Measurements from ENCODE around the gene TRIM68.

Gene TRIM68

GRCh38 chr11:4606231-4607015 is 1.6 kb downstream of the TRIM68 start:
- DNase-seq (ENCODE audit: low read depth): no peak

GRCh38 chr11:4605057-4605456 is 3.0 kb downstream of the TRIM68 start:
- no peak for DNase-seq (ENCODE audit: low read depth)

- no peak for DNase-seq (ENCODE audit: low read depth)
Observed at GRCh38 chr11:4593739-4594138, 14.3 kb downstream of the TRIM68 start, which contains the start of gene OR52I1. OR52I1 (plus strand) TSS chr11:4594039; CDS start chr11:4594039, 0 bp downstream.

GRCh38 chr11:4589017-4589416 is 19.0 kb downstream of the TRIM68 start:
- no peak for DNase-seq (ENCODE audit: low read depth)

- DNase-seq (ENCODE audit: low read depth): no peak
Observed at GRCh38 chr11:4581443-4581842, 26.6 kb downstream of the TRIM68 start, which contains the start of gene OR52I2. OR52I2 (plus strand) TSS chr11:4581743.

GRCh38 chr11:4580124-4580523 is 27.9 kb downstream of the TRIM68 start:
- DNase-seq (ENCODE audit: low read depth): no peak

- DNase-seq (ENCODE audit: low read depth): no peak
Observed at GRCh38 chr11:4578624-4579023, 29.4 kb downstream of the TRIM68 start.

- DNase-seq (ENCODE audit: low read depth): no peak
Observed at GRCh38 chr11:4577761-4578160, 30.3 kb downstream of the TRIM68 start.

- DNase-seq (ENCODE audit: low read depth): no peak
Observed at GRCh38 chr11:4576880-4577279, 31.2 kb downstream of the TRIM68 start.

- DNase-seq (ENCODE audit: low read depth): no peak
Observed at GRCh38 chr11:4569075-4569474, 39.0 kb downstream of the TRIM68 start.

GRCh38 chr11:4565371-4565770 is 42.7 kb downstream of the TRIM68 start:
- DNase-seq (ENCODE audit: low read depth): no peak

GRCh38 chr11:4560467-4560866 is 47.6 kb downstream of the TRIM68 start:
- DNase-seq (ENCODE audit: low read depth): no peak

- DNase-seq (ENCODE audit: low read depth): no peak
Observed at GRCh38 chr11:4559527-4560440, 48.2 kb downstream of the TRIM68 start.

- no peak for DNase-seq (ENCODE audit: low read depth)
Observed at GRCh38 chr11:4551346-4551979, 56.6 kb downstream of the TRIM68 start.

All from activated T-helper 9 cell treated with anti-CD3 and anti-CD28 coated beads, Interleukin-2, amount 50 U/mL, for 16 hours (primary cell).